NCI-H1092 treated with DMSO at 0.1 percent for 48 hours (cell line): Measurements from ENCODE around the gene FOXO6.

Experiments used
- DNase-seq: peaks from one replicate; lab custom pipeline; 2025; lab: John Stamatoyannopoulos, UW

The FOXO6 gene

DNA sequence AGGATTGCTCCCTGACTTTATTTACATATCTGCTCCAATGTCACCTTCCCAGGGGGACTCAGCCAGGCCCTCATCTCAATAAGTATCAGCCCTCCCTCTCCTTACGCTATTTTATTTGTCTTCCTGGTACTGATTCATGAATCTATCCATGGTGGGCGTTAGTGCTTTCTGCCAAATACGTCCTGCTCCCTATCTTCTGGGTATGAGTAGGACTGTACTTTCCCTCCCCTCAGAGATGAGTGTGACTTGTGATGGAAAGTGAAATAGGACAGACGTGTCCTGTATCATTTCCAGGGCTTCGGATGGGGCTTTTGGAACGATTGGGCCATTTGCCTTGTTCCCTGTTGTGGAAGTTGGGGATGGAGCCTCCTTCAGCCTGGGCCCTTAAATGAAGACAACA is 47.5 kb downstream of the FOXO6 start:
- DNase-seq, result no peak

DNA sequence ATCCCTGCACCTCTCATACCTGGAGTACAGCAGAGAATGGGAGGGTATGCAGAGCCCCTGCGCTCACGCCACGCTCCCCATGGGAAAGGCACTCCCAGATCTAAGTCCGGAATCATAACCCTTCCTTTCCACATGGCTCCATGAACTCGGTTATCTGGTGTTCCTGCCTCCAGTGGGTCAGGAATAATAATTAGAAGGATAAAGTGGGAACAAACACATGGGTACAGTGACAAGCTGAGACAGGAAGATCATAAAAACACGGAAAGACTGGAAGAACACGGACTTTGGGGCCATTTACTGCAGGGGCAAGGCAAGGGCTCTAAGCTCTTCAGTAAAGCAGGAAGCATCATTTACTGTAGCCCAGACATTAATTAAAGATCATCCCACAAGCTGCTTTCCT is 48.6 kb downstream of the FOXO6 start:
- DNase-seq, result no peak

DNA sequence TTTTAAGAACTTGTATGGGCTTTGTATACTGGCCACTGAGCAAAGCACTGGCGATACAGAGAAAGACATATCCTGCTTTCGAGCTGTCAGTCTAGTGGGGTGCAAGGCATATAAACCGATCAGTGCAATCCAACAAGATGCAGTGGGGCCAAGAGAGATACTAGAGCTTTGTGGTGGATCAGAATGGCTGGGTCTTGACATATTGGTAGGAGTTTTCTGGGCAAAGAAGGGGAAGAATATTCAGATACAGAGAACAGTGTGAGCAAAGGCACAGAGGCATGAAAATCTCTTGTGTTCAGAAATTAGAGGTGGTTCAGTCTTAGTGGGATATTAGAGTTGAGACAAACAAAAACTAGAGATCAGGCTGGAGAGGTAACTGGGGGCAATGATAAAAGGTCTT is 49.2 kb downstream of the FOXO6 start:
- DNase-seq, result no peak

DNA sequence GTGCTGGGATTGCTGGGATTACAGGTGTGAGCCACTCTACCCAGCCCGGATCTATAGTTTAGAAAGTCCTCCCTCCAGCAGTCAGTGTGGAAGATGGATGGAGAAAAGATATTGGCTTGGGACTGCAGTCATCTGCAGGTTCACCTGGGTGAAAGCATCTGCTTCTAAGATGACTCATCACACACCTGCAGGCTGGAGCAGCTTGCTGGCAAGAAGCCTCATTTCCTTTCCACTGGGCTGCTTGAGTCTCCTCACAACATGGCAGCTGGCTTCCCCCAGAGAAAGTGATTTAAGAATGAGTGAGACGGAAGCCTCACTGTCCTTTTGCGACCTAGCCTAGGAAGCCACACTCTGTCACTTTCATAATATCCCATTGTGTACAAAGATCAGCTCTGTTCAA is 50.0 kb downstream of the FOXO6 start:
- no peak for DNase-seq

DNA sequence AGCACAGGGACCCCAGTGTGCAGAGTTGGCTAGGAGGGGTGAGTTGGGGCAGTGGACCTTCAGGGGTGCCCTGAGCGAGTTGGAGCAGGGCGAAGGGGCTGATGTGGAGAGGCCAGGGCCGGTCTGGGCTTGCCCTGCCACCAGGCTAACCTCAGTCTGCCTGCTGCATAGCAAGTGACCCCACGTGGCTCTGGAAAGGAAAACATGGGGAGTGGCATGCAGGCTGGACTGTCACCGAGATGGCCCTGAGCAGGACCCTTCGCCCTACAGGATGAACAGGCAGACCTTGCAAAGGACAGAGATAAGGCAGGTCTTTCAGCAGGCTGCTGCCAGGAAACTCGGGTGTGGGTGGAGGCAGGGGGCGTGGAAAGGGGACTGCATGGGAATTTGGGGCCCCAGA is 51.5 kb downstream of the FOXO6 start:
- no peak for DNase-seq

DNA sequence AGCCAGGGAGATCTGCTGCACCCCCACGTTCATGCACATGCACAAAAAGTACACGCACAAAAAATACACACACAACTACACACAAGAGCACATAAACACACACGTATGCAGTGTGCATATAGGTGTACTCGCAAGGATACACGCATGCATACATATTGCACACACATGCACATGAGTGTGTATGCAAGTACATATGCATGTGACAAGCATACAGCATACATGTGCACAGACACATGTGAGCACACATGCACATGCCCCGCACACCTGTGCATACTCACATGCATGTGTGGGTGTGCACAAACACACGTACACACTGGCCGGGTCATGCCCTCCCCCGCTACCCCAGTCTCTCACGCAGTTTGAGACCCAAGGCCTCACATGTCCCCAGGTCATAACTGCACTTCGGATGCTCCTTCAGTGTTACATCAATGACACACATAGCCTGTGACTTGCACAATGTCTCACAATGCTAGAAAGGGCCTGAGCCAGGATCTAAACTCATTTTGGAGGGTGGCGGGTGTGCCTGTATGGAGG is 52.6 kb downstream of the FOXO6 start:
- DNase-seq, result no peak

DNA sequence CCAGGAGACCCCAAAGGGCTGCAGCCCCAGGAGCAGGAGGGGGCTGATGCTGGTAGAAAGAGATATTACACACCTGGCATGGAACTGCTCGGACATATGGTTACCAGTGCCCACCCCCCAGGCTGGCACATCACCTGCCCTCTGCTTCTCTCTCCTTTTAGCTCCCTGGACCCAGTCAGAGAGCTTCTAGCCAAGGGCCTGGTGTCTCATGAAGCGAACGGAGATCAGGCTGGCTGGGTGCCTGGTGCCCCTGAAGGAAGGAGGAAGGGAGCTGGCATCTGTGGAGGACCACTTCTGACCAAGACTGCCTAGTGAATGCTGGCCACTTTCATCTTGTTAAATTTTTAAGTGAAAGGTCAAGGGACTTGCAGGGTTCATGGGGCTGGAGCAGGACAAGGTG is 53.1 kb downstream of the FOXO6 start:
- DNase-seq, result peak; percentile 25

DNA sequence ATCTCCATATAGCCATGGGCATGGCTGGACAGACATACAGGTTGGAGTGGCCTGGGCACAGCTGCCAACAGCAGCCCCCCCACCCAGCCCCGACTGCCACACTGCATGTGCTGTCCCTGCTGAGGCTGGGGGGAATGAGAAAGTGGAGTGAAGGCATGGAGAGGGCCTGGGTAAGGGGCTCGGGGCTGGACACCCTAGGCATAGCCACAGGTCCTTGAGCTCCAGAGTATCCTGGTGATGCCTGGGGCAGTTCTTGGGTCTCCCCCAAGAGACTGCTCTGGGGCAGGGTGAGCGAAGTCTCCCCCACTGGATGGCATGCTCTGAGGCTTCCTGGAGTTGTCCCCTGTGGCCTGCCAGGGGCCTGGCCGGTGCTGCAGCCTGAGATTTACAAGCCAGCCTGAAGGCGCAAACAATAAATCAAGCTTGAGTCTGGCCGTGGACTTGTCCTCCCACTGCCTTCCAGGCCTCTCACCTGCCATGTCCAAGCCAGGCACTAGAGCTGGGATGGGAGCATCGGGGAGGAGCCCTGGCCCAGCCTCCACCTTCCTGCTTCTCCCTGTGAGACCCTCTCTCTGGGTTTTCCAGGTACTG is 53.6 kb downstream of the FOXO6 start:
- peak; percentile 24 for DNase-seq

DNA sequence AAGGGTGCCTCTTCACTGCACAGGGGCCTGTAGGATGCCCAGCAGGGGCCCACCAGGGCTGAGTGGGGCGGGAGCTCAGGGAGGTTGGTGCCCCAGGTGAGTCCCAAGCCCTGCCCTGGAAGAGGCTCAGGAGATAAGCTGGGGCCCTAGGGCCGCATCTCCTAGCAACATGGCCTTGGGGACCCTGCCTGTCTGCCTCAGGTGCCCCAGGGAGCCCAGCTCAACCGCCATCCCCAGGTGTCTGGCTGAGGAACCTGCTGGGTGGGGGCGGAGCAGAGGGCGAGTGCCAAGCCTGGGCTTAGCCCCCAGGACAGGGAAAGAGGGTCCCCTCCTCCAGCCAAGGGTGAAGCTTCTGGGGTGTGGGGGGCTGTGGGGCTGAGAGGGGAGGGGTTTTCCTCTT is 54.8 kb downstream of the FOXO6 start:
- DNase-seq, result no peak

DNA sequence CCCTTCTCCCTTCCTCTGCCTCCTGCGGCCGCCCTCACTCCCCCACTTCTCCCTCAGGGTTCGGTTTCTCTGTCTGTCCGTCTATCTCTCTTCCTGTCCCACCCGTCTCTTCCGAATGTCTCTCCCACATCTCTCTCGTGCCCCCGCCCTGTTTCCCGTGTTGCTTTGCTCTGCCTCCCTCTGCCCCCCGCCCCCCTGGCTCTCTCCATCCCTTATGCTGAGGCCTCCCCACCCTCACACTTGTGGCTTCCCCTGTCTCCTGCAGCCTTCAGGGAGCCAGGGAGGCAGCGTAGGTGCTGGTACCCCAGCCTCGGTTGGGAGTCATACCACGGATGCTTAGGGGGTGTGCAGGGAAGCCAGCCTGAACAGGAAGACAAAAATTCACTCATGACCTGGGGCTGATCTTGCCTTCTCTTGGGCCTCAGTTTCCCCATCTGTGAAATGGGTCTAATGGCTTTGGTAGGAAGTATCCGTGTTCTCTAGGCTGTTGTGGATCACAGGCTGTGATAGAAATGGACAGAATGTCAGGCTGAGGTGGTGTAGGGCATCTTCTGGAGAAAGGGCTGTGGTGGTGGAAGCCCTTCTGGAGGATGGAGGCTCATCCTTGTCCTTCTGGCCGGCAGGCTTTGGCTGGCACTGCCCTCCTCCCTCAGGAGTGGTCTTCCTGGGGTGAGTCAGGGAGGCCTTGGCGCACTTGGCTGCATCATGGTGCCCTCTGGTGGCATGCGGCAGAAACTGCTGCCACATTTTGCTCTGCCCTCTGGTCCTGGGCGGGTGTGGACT is 55.5 kb downstream of the FOXO6 start:
- DNase-seq, result peak; percentile 65

DNA sequence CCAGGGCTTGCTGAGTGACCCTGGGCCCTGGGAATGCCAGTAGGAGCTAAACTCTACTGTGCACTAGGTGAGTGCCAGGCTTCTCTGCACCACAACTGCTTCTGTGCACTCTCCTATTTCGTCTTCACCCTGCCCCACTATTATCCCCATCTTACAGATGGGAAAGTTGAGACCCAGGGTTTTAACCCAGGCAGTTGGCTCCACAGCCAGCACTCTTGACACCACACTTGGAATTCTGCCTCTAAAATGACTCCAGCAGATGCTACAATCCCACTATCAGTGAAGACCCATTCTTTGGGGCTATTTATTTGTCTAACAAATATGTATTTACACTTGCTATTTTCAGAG is 56.1 kb downstream of the FOXO6 start:
- DNase-seq, result no peak

DNA sequence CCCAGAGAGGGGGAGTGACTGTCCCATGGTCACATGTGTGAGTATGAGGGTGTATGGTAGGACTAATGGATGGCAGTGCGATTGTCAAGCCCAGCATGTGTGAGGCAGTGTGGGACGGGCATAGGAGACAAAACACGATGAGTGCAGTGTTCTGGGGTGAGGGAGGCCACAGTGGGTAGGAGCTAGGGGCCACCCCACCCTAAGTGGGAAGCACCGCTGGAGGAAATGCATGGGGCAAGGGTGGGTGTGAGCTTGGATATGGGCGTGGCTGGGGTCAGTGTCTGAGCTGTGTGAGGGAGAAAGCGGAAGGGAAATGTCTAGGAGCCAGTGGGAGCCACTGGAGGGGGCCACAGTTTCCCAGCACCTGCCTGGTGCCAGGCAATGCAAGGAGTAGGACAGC is 56.5 kb downstream of the FOXO6 start:
- DNase-seq, result no peak

DNA sequence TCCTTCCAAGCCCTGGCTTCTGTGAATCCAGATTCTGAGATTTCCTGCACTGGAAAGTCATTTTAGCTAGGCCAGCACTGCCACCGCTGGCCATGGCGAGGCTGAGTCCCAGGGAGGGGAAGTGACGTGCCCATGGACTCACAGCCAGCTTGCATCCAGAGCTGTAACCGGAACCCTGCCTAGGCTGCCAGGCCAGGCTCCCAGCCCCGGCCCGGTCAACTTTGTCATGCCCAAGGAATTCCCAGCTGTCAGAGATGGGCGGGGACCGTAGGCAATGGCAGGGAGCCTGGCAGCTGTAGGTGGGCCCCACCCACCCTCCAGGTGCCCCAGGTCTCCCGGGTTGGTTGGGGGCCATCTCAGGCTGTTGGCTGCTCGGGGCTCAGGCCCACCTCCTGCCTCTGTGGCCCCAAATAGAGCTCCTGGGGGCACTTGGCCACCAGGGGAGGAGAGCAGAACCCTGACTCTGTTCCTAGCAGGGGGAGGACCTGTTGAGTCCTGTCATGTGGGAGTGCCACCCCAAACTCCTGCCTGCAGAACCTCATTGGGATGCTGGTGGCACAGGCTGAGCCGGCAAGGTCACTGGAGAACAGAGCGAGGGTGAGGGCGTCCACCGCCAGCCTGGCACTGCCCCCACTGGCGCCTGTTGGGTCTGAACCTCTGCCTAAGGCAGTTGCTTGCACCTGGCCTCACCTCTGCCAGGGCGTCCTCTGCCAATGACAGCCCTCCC is 57.8 kb downstream of the FOXO6 start:
- DNase-seq, result no peak

DNA sequence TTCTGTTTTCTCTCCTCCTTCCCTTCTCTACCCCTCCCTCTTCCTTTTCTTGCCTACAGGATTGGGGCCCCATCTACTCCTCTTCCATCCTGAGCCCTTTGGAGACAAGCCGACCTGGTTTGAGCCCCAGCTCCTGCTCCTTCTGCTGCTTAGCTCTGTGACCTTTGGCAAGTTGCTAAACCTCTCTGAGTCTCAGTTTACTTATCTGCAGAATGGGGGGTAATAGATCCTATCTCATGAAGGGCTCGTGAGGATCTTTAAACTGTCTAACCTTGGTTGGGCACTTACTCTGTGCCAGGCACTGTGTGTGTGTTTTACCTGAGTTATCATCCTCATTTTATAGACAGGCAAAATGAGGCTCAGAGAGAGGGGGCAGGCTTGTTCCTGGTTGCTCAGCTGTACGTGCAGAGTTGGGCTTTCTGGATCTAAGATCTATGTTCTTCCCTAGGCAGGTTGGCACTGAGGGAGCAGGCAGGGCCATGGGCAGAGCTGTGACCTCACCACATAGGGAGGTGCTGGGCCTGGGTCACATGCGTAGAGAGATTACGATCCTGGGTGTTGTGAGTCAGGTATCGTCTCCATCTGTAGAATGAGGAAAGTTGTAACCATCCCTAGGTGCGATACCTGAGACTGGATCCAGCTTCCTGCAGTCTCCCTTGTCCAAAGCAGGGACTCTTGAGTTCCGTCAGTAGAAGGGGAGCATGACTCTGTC is 58.5 kb downstream of the FOXO6 start:
- no peak for DNase-seq

DNA sequence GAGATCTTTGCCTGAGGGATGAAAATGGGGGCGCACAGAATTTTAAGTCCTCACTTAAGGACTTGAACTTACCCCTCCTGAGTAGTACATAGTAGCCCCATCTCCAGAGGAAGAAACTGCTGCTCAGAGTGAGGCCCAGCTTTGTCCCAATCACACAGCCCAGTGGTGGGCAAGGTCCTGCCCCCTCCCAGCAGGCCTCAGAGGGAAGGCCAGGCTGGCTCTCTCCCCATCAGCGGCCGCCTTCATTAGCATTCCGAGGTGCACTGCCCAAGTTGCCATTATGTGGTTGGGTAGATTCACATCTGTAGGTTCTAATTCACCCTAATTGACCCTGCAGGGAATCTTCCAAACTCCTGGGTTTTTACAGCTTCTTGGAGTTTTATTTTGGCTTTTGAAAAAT is 59.1 kb downstream of the FOXO6 start:
- DNase-seq, result no peak

DNA sequence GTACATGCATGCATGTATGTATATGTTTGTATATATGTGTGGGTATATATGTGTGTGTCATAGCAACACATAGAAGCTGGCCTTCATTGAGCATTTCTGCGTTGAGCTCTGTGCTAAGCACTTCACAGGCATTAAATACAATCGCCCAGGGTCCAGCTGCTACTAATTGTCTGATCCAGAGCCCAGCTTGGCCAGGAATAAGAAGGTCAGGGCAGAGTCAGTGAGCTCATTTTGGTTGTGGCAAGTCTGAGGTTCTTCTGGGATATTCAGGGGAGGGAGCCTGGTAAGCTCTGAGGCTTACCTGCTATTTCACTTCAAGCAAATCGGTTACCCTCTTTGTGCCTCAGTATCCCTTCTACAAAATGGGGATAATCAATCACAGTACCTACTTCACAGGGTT is 59.6 kb downstream of the FOXO6 start:
- no peak for DNase-seq

DNA sequence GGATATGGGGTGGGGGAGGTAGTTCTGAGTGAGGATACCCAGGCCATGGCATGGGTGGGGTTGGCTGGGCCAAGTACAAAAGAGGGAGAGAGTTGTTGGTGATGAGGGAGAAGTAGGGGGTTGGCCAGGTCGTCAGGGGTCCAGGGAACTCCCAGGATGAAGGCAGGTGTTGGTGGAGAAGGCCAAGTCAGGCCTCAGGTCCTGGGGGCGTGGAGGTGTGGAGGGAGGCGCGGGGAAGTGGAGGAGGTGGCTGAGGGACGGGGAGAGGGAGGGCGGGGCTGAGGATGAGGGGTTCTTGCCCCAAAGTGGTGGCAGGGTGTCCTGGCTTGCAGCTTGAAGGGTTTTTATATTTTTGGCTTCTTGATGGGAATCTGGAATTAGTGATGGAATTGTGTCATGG is 61.1 kb downstream of the FOXO6 start:
- DNase-seq, result no peak

DNA sequence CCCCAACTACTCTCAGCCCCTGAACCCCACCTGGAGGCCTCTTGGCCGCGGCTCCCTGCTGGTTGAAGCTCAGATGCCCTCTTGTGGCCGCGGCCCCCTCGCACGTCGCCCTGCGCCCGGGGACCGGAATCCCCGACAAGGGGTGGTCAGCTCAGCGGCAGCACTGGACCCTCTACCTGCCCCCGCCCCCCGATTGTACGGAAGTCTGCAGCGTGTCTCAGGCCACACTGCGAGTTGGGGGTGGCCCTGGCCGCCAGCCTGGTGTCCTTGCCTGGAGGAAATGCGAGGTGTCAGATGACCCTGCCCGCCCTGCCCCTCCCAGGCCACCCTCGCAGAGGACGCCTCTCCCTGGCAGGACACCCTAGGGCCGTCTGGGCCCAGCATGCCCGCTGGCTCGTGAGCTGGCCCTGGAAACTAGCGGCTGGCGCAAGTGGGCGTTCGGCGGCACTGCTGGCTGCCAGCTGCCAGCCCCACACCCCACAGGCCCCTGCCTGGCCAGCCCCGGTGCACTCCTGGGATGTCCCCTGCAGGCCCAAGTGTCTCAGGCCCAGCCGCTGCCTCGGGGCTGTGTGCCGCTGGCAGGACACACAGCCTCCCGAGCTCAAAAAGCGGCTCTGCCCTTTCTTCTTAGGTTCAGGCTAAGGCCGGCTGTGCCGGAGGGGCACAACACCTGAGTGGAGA is 62.4 kb downstream of the FOXO6 start:
- DNase-seq, result no peak

DNA sequence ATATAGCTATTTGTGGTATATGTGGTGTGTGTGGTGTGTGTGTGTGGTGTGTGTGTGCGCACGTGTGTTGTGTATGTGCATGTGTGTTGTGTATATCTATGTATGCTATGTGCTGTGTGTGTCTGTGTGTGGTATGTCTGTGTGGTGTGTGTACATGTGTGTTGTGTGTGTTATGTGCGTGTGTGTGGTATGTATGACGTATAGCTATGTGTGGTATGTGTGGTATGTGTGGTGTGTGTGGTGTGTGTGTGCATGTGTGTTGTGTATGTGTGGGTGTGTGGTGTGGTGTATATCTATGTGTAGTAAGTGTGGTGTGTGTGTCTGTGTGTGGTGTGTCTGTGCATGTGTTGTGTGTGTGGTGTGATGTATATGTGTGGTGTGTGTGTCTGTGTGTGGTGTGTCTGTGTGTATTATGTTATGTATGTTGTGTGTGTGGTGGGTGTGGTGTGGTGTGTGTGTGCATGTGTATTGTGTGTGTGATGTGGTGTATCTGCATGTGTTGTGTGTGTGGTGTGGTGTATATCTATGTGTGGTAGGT is 63.4 kb downstream of the FOXO6 start:
- DNase-seq, result no peak

DNA sequence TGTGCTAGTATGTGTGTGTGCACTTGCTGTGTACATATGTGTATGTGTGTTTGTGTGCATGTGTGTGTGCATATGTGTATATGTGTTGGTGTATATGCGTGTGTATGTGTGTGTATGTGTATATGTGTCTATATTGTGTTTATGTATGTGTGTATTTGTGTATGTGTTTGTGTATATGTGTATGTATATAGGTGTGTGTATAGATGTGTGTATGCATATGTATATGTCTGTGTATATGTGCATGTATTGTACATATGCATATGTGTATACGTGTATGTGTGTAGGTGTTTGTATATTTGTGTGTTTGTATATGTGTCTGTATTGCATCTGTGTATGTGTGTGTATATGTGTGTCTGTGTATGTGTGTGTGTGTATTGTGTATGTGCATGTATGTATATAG is 64.1 kb downstream of the FOXO6 start:
- DNase-seq, result no peak

DNA sequence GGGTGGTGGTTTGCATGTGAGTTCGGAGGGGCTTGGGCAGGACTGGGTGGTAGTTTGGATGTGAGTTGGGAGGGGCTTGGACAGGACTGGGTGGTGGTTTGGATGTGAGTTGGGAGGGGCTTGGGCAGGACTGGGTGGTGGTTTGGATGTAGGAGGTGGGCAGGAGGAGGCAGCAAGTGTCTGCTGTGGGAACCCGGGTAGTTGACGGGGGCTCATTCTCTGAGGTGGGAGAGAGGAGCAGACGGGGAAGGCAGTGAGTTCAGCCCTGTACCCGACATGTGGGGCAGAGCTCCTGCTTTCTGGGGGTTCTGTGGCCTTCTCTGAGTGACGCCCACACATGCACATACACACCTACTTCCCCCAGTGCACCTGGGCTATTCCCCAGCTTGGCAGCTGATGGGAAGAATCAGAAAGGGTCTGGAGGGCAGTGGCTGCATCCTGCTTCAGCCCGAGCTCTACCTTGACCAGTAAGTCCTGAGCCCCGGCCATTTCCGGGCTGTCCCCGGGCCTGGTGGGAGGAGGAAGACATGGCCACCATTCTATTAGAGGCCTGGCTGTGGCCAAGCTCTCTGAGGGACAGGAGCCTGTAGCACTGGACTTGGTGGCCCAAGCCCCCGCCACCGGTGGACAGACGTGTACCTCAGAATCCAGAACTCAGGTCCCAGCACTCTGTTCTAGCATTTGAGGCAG is 65.1 kb downstream of the FOXO6 start:
- no peak for DNase-seq
